SK-N-SH treated with all-trans-retinoic acid at 6 μM for 48 hours (cell line): ENCODE measurements around the gene NFKBIB.

Experiments used
- ATAC-seq: fragments of 200-7000 bp; cut with Tn5 transposase; 3 replicates; pipeline ENCODE4 v1.9.1; 2020; ENCODE audit warnings: mild to moderate bottlenecking, moderate library complexity
- ARNTL ChIP-seq: fragments of 450-650 bp; formaldehyde crosslinking; IDR thresholded peaks from 2 replicates; pipeline ENCODE4 v1.5.0; 2020; ENCODE audit warnings: low read depth, mild to moderate bottlenecking, moderate library complexity, borderline replicate concordance
- BACH2 ChIP-seq: fragments of 250-450 bp; sonication (Bioruptor Pico); IDR thresholded peaks from 2 replicates; pipeline ENCODE4 v1.9.0; 2021; ENCODE audit warnings: mild to moderate bottlenecking, borderline replicate concordance
- CREB5 ChIP-seq: fragments of 250-450 bp; sonication (Bioruptor Pico); IDR thresholded peaks from 2 replicates; pipeline ENCODE4 v1.5.1; 2020; ENCODE audit warnings: low read depth, mild to moderate bottlenecking, moderate library complexity
- CSDC2 ChIP-seq: fragments of 250-450 bp; sonication (Bioruptor Pico); IDR thresholded peaks from 2 replicates; pipeline ENCODE4 v1.5.0; 2020; ENCODE audit warnings: mild to moderate bottlenecking, moderate library complexity
- CSRNP3 ChIP-seq: fragments of 250-450 bp; sonication (Bioruptor Pico); IDR thresholded peaks from 2 replicates; pipeline ENCODE4 v1.5.1; 2021; ENCODE audit warnings: mild to moderate bottlenecking, moderate library complexity
- ESRRG ChIP-seq: fragments of 250-450 bp; sonication (Bioruptor Pico); IDR thresholded peaks from 2 replicates; pipeline ENCODE4 v1.6.1; 2021; ENCODE audit warnings: mild to moderate bottlenecking
- GLIS3 ChIP-seq: fragments of 250-450 bp; sonication (Bioruptor Pico); IDR thresholded peaks from 2 replicates; pipeline ENCODE4 v1.5.0; 2020; ENCODE audit warnings: mild to moderate bottlenecking, moderate library complexity
- ISL1 ChIP-seq: fragments of 250-450 bp; sonication (Bioruptor Pico); IDR thresholded peaks from 2 replicates; pipeline ENCODE4 v2.1.2; 2022; ENCODE audit warnings: mild to moderate bottlenecking, moderate library complexity
- PATZ1 ChIP-seq: fragments of 250-450 bp; sonication (Bioruptor Pico); IDR thresholded peaks from 2 replicates; pipeline ENCODE4 v1.8.0; 2020; ENCODE audit warnings: mild to moderate bottlenecking, moderate library complexity, borderline replicate concordance
- POU6F1 ChIP-seq: fragments of 250-450 bp; sonication (Bioruptor Pico); IDR thresholded peaks from 2 replicates; pipeline ENCODE4 v1.8.0; 2021; ENCODE audit warnings: low read depth, mild to moderate bottlenecking, moderate library complexity, borderline replicate concordance
- PPARA ChIP-seq: fragments of 250-450 bp; sonication (Bioruptor Pico); IDR thresholded peaks from 2 replicates; pipeline ENCODE4 v1.5.0; 2020; ENCODE audit warnings: mild to moderate bottlenecking, borderline replicate concordance
- SNAI2 ChIP-seq: fragments of 250-450 bp; sonication (Bioruptor Pico); IDR thresholded peaks from 2 replicates; pipeline ENCODE4 v1.5.0; 2020; ENCODE audit warnings: mild to moderate bottlenecking, moderate library complexity
- TCF4 ChIP-seq: fragments of 250-450 bp; sonication (Bioruptor Pico); IDR thresholded peaks from 2 replicates; pipeline ENCODE4 v1.8.0; 2021; ENCODE audit warnings: mild to moderate bottlenecking, moderate library complexity, borderline replicate concordance
- TOX ChIP-seq: fragments of 250-450 bp; sonication (Bioruptor Pico); IDR thresholded peaks from 2 replicates; pipeline ENCODE4 v1.8.0; 2021; ENCODE audit warnings: mild to moderate bottlenecking, moderate library complexity, borderline replicate concordance
- TSHZ2 ChIP-seq: fragments of 250-450 bp; sonication (Bioruptor Pico); IDR thresholded peaks from 2 replicates; pipeline ENCODE4 v1.5.0; 2020; ENCODE audit warnings: mild to moderate bottlenecking, moderate library complexity
- ZC3H10 ChIP-seq: fragments of 250-450 bp; sonication (Bioruptor Pico); IDR thresholded peaks from 2 replicates; pipeline ENCODE4 v1.5.1; 2021; ENCODE audit warnings: mild to moderate bottlenecking, moderate library complexity
- ZFP3 ChIP-seq: fragments of 250-450 bp; sonication (Bioruptor Pico); IDR thresholded peaks from 2 replicates; pipeline ENCODE4 v1.5.0; 2020; ENCODE audit warnings: mild to moderate bottlenecking, moderate library complexity
- ZFP30 ChIP-seq: fragments of 450-650 bp; formaldehyde crosslinking; IDR thresholded peaks from 2 replicates; pipeline ENCODE4 v1.5.0; 2022; ENCODE audit warnings: mild to moderate bottlenecking, moderate library complexity
- ZNF565 ChIP-seq: fragments of 450-650 bp; formaldehyde crosslinking; conservative IDR thresholded peaks from 2 replicates; pipeline ENCODE4 v1.5.0; 2020; ENCODE audit warnings: low read depth, mild to moderate bottlenecking, moderate library complexity
- ZNF70 ChIP-seq: fragments of 450-650 bp; formaldehyde crosslinking; IDR thresholded peaks from 2 replicates; pipeline ENCODE4 v1.5.0; 2020; ENCODE audit warnings: mild to moderate bottlenecking, moderate library complexity

NFKBIB gene

GRCh38 chr19:38893341-38893771 is 6.4 kb upstream of the NFKBIB start:
- TF ChIP-seq GLIS3 (CRISPR knock-in tag) (no peak), SNAI2 (no peak), ZNF565 (no peak), ISL1 (CRISPR knock-in tag) (no peak), PPARA (CRISPR knock-in tag) (no peak), CREB5 (CRISPR knock-in tag) (no peak), TCF4 (CRISPR knock-in tag) (no peak), TSHZ2 (CRISPR knock-in tag) (no peak), ZFP3 (CRISPR knock-in tag) (no peak), BACH2 (CRISPR knock-in tag) (no peak), ESRRG (CRISPR knock-in tag) (no peak), POU6F1 (CRISPR knock-in tag) (no peak), CSDC2 (CRISPR knock-in tag) (no peak), PATZ1 (CRISPR knock-in tag) (no peak), ZNF70 (CRISPR knock-in tag) (no peak), ZC3H10 (CRISPR knock-in tag) (no peak)
- TF ChIP-seq, all 23 proteins: peak for 0
- ATAC-seq, result no peak

- TF ChIP-seq ARNTL (CRISPR knock-in tag) (no peak), POU6F1 (CRISPR knock-in tag) (no peak), GLIS3 (CRISPR knock-in tag) (no peak), ZNF565 (no peak), BACH2 (CRISPR knock-in tag) (no peak), SNAI2 (no peak), ISL1 (CRISPR knock-in tag) (no peak)
- ATAC-seq, result no peak
These were observed 4.8 kb upstream of the NFKBIB start for GRCh38 chr19:38894968-38895367.

GRCh38 chr19:38898788-38899446 is 852 bp upstream of the NFKBIB start:
- peak; percentile 2 for ATAC-seq
- TF ChIP-seq PATZ1 (CRISPR knock-in tag) (no peak), POU6F1 (CRISPR knock-in tag) (no peak), GLIS3 (CRISPR knock-in tag) (no peak), PPARA (CRISPR knock-in tag) (no peak), ARNTL (CRISPR knock-in tag) (no peak), TOX (CRISPR knock-in tag) (no peak), ZFP30 (CRISPR knock-in tag) (no peak), BACH2 (CRISPR knock-in tag) (no peak), ESRRG (CRISPR knock-in tag) (no peak), CSRNP3 (no peak)
